RCC 7860 (cell line): ENCODE data around the gene MYO7A.
A peak's percentile ranks its signal among the peaks of the same experiment; 100 is the strongest.

ENCODE experiments used
- DNase-seq: peaks from one replicate; pipeline ENCODE4 v3.0.0-alpha.2; 2015; ENCODE audit warnings: low spot score
- FAIRE-seq: peaks from 2 replicates; lab custom pipeline; 2012; peaks lifted over from hg19 to GRCh38; lab: Jason Lieb, UNC

The MYO7A gene

DNA sequence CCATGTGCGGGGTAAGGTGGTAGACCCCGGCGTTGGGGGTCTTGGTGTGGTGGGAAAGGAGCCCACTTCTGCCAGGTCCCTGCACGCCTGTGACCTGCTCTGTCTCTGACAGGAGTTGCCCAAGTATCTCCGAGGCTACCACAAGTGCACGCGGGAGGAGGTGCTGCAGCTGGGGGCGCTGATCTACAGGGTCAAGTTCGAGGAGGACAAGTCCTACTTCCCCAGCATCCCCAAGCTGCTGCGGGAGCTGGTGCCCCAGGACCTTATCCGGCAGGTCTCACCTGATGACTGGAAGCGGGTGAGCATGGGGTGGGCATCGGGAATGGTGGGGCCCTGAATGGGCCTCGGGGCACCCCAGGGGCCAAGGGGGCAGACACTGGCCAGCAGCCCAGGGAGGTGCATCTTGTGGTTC, 83.0 kb downstream of the MYO7A start:
- no peak for FAIRE-seq

DNA sequence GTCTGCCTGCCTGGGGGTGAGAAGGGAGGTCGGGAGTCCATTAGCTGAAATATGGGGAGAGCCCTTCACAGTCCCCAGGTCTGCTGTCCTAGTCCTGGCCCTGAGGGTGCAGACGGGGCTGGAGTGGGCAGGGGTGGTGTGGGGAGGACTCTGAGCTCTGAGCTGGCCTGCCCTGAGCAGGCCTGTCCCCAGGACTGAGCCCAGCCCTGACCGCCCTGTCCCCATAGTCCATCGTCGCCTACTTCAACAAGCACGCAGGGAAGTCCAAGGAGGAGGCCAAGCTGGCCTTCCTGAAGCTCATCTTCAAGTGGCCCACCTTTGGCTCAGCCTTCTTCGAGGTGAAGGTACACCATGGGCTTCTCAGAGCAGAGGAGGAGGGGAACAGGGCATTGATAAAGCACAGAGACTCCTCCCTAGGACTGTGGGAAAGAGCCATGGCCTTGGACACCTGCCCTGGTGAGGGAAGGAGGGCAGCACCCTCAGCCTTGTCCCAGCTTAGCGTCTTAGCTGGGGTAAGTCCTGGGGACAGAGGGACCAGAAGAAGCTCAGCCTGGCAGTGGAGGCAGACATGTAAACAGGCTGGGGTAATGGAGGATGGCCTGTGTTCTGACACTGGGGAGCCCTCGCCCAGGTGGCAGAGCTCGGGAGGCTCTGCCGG, 83.7 kb downstream of the MYO7A start:
- no peak for FAIRE-seq

More for the DNA sequence above, 83.0 kb downstream of the MYO7A start:
- no peak for DNase-seq

DNA sequence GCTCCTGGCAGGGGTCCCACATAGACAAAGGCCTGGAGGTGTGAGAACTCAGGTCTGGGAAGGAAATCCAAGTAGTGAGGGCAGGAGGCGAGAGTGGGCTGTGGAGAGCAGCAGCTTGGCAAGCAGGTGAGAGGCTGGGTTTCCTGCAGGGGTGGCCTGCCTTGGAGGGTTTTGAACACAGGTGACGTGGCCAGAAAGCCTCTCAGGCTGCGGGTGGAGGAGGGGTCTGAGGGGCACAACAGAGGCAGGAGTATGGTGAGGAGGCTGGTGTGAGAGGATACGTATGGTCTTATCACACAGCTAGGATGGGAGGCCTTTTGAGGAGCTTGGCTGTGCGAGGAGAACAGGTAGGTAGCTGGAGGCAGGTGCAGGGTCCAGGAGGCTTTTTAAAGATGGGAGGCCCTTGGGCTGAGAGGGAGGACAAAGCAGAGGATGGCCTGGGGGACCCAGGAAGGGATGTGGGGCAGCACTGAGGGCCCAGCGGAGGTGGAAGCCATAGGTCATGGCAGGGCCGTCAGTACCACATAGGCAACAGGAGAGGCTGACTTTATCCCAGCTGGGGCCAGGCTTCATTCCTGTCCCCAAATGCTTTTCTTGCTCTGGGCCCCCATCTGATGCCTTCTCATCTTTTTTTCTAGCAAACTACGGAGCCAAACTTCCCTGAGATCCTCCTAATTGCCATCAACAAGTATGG, 84.4 kb downstream of the MYO7A start:
- FAIRE-seq, result no peak

More for the DNA sequence above, 83.7 kb downstream of the MYO7A start:
- no peak for DNase-seq

DNA sequence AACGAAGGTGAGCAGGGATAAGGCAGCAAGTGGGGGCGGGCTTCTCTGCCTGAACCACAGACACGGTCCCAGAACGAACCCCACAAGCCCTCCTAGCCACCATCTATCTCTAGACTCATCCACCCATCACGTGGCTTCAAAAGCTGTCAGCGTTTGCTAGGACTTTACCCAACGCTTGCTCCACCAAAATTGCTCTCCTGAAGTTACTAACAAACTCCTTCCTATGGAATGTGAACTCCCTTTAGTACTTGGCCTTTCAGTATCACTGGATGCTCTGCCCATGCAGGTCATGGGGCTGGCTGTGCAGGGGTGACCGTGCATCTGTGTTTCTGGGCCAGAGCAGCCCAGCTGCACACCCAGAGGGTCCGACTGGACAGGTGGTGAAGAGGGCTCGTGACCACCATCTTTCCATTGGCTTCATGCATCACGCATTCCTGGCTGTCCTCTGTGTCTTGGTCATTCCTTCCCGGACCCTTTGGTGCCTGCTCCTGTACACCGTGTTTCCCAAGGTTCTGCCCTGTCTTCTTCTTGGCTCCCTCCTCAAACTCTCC, 85.1 kb downstream of the MYO7A start:
- FAIRE-seq (no peak), DNase-seq (no peak)

More for the DNA sequence above, 84.4 kb downstream of the MYO7A start:
- no peak for DNase-seq

DNA sequence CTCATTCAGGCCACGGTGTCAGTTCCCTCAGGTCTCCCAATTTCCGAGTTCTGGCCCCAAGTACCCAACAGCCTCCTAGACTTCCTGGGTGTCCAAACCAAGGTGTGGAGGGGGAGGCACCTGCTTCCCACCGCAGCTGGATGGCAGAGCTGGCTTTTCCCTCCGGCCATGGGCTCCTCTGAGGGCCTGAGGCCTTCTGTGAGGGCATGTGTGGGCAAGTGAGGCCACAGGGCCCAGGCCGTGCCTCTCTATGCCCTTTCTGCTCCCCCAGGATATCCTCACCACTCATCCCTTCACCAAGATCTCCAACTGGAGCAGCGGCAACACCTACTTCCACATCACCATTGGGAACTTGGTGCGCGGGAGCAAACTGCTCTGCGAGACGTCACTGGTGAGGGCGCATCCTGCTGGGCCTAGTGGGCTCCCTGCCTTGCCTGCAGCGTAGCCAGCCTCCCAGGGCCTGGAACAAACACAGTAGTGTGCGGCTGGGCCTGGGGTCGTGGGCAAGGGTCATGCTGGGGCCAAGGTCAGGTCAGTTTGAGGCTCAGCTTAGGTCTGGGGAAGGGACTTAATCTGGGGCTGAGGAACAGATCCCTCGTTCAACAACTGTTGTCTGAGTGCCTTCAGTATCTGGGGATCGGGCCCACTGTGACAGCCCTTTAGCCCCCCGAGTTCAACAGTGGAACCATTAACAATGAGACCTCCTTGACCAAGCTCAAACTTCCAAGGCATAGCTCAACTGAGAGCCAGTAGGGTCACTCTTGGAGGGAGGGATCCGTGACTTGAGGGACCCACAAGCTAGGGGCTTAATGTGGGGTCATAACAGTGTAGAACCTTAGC, 85.8 kb downstream of the MYO7A start:
- no peak for FAIRE-seq
- DNase-seq, result no peak

DNA sequence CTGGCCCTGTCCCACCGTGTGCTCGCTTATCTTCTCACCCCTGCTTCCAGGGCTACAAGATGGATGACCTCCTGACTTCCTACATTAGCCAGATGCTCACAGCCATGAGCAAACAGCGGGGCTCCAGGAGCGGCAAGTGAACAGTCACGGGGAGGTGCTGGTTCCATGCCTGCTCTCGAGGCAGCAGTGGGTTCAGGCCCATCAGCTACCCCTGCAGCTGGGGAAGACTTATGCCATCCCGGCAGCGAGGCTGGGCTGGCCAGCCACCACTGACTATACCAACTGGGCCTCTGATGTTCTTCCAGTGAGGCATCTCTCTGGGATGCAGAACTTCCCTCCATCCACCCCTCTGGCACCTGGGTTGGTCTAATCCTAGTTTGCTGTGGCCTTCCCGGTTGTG, 86.5 kb downstream of the MYO7A start:
- FAIRE-seq, result no peak
- DNase-seq, result no peak

DNA sequence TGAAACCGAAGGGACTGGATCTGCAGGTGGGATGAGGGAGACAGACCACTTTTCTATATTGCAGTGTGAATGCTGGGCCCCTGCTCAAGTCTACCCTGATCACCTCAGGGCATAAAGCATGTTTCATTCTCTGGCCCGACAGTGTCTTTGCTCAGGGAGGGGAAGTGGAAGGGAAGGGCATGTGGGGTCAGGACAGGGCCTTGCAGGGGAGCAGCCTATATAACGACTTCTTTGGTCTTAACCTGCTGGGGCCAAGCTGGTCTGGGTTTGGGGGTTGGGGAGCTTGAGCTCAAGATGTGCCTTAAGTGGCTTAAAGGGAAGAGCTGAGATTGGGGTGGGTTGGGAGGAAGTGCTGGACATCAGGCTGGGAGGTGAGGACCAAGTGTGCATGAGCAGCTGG, 87.1 kb downstream of the MYO7A start:
- FAIRE-seq, result no peak
- no peak for DNase-seq

DNA sequence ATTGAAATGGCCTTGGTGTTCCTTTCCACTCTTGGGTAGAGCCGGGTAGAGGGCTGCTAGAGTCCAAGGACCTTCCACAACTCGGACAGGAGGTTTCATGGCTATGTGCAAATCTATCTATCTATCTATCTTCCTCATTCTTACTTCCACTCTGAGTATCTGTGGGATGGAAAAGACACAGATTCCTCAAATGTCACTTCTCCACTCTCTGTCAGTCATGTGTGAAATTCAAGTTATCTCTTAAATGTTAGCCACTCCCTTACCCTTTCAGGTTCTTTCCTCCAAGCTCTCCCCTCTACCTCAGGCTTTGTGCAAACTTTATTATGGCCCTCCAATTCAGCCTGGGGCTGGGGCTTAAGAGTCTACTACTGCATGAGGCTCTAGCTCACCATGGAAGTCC, 89.1 kb downstream of the MYO7A start:
- no peak for FAIRE-seq

DNA sequence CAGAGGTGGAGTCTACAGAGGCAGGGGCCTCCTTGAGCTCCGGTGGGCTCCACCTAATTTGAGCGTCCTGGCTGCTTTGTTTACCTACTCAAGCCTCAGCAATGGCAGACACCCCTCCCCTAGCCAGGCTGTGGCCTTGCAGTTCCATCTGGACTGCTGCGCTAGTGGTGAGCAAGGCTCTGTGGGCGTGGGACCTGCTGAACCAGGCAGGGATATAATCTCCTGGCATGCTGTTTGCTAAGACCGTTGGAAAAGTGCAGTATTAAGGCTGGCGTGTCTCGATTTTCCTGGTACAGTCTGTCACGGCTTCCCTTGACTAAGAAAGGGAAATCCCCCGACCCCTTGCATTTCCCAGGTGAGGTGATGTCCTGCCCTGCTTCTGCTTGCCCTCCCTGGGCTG, 95.8 kb downstream of the MYO7A start:
- FAIRE-seq (no peak), DNase-seq (no peak)

More for the DNA sequence above, 89.1 kb downstream of the MYO7A start:
- no peak for DNase-seq

DNA sequence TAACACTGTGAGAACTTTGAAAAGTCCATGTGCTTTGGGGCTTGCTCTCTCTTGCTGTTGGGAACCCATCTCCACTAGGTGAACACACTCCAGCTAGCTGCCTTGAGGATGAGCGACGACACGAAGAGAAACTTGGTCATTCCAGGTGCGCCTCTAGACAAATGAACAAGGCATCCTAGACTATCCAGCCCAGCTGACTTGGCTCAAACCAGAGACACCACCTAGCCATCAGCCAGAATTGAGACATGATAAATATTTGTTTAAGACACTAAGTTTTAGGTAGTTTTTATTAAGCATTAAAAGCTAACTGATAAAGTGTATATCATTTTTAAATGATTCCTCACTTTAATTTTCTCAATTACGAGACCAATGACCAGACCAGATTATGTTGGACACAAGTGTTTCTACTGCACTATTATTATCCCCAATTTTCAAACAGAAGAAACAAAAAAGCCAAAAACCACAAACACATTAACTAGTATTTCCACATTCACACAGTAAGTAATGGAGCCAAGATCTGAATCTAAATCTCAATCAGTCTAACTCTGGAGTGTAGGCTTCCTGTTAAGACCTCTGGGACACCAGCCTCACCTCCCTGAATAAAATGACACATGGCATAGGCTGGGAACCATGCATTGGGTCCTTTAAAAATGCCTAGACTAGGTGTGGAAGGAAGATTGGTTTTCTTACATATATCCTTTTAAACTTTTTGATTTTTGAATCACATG, 103.0 kb downstream of the MYO7A start:
- no peak for DNase-seq
- no peak for FAIRE-seq

DNA sequence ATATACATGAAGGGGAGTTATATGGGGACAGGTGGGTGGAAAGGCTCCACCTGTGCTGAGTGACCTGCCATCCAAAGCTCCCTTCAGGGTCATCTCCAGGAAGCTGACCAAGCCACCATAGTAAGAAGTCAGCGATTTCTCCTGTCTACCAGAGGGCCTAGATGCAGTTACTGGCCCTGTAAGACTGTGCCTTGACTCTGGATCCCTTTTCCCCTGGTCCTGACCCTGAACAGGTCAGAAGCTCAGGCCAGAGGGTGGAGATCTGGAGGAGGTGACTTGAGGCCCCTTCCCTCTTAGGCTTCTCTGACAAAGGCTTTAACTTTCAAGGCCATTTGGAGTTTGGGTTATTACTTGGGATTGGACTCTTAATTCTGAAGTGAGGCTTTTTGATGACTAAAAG, 103.8 kb downstream of the MYO7A start:
- DNase-seq (no peak), FAIRE-seq (no peak)

DNA sequence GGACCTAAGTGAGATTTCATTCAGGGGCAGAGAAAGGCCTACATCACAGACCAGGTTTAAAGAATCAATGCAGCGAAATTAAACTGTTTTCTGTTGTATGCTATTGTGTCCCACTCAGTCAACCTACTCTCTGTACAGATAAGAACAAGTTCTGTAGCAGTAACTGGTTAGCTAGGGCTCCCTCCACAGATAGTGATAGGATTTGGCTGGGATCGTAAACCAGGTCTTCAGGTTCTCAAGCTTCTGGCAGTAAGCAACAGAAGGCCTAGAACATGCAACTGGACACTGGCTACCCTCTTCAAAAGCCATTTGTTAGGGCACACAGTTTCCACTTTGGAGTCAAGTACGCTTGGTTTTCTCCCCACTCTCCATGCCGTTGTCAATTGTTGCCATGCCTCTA, 104.2 kb downstream of the MYO7A start:
- FAIRE-seq (no peak), DNase-seq (no peak)

DNA sequence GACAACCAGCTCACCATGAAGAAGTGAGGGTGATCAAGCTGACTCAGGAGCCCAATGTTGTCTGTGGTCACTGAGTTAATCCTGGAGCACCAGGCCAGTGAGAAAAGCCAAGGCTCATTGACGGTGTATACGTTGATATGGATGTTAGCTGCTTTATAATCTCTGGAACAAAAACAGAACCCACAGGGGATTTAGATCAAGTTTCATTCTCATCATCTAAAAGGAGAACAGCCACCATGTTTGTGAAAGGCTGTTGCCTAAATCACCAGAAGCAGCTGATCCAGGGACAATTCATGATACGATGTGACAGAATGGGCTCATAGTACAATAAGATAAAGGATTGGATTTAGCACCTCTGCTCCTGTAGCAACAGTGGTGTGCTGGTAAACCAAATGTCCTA, 105.0 kb downstream of the MYO7A start:
- FAIRE-seq, result no peak

DNA sequence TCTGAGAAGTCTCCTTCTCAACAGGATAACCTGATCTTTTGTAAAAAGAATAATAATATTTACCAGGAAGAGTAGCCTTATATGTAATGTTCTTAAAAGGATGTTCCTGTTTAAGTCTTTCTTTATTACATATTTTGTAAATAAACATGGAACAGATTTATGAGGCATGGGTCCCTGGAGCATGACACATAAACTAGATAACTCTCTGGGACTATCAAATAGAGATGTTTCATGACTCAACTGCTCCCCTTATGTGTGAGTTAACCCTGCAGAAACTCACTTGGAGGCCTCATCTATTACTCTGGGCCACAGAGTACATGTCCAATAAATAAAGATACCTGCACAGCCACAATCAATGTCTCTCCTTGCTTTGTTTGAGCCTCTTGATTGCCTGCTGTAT, 108.9 kb downstream of the MYO7A start:
- FAIRE-seq (no peak), DNase-seq (no peak)

More for the DNA sequence above, 105.0 kb downstream of the MYO7A start:
- DNase-seq, result no peak

DNA sequence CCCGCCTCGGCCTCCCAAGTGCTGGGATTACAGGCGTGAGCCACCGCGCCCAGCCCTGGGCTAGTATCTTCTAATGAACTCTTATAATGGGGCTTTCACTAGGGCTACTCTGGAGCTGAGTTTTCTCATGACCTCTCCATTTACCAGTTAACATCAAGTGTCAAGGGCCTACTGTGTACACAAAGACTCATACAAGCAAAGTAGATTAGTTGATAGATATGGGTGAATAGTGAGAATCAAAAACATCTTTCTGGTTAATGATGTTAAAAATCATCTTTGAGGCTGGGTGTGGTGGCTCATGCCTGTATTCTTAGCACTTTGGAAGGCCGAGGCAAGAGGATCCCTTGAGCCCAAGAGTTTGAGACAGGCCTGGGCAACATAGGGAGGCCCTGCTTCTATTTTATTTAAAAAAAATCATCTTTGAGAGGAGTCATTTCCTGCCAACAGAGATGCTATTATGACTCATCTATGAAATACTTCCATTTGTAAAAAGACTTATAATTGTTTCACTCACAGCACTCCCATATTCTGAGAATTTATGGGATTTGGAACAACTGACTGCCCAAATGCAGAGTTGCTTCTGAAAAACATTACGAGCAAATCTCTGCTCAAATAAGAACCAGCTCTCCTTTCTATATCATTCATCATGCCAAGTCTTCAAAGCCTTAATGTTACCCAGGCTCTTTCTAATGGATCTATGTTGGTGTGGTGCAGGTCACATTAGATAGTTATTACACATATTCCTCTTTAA, 116.4 kb downstream of the MYO7A start:
- DNase-seq, result peak; percentile 28
- no peak for FAIRE-seq

DNA sequence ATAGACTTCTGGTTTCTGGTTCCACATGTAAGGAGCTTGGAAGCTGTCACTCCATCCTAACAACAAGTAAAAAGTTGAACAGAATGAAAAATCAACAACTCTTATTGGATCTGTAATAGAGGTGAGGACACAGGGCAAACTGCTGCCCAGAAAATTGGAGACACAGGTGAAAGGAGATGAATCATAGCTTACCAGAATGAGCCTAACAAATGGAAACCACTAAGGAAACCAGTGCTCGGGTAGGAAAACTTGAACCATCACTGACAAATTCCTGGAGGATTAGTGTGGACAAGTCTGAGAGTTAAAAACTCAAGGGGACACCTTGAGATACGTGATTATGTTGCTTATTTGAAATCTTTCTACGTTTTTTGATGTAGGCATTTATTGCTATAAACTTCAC, 121.4 kb downstream of the MYO7A start:
- FAIRE-seq, result peak; percentile 8
- peak; percentile 30 for DNase-seq

DNA sequence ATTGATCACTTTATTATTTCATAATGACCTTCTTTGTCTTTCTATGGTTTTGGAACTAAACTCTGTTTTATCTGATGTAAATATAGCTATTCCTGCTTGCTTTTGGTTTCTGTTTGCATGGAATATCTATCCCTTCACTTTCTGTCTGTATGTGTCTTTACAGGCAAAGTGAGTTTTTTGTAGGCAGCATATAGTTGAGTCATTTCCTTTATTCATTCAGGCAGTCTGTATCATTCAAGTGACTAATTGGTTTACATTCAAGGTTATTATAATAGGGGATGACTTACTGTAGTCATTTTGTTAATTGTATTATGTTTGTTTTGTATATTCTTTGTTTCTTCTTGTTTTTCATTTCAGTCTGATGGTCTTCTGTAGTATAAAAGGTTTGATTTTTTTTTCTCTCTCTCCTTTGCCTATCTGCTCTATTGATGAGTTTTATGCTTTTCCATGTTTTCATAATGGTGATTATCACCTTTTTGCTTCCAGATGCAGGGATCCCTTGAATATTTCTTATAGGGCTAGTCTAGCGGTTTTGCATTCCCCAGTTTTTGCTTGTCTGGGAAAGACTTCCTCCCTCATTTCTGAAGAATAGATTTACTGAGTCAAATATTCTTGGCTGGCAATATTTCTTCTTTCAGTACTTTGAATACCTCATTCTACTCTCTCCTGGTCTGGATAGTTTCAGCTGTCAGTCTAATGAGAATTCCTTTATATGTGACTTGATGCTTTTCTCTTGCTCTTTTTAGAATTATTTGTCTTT, 123.0 kb downstream of the MYO7A start:
- FAIRE-seq (peak; percentile 4), DNase-seq (peak; percentile 51)

DNA sequence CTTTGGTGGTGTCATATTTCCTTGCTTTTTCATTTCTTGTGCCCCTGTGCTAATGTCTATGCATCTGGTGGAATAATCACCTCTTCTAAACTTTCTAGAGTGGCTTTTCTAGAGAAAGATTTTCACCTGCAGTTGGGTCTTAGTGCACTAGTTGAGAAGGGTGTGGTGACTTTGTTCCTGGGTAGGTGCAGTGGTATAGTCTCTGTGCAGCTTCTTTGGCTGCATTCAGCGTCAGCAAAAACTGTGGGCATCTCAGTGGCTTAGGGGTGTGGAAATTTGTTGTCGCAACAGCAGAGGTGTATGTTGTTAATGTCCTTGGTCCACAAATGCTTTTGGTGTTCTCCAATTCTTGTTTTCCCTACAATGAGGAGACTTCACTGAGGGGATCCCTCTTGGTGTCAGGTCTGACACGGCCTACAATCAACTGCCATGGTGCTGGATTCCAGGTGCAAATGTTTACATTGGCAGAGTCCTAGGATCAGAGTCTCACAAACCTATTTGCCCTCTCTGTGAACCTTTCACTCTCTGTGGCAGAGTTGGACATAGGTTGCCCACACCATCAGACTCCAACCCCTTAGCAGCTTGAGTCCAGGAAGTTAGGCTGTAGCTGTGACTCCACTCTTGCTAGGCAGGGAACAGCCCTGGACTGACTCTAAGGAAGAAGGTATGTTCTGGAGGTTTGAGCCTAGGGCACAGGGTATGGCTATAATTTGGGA, 124.7 kb downstream of the MYO7A start:
- no peak for DNase-seq
- no peak for FAIRE-seq

DNA sequence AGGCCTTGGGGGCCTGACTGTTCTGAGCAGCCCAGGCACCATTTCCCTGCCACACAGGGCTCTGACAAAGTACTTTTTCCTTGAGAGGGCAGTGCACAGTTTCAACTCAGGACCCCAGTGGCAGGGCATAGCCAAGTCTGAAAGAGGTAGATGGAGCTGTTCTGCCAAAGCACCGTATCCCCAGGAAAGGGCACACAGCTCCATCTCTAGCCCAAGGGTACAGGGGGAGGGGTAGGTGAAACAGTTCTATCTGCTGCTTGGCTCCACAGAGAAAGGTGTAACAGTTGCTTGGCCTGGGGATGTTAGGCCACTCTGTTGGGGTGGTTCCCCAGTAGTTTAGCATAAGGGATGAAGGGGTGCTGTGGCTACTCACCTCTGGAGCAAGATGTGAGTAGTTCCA, 125.6 kb downstream of the MYO7A start:
- FAIRE-seq (no peak), DNase-seq (no peak)
